SK-N-SH (cell line): Measurements from ENCODE around the gene DNAH6. TPM values are rescaled to one million over a fixed set of nuclear protein-coding genes. Genes with fewer than 3 reads are reported as not detected.

Experiments
- CTCF ChIA-PET: fragments of 300-600, 350-600 bp; formaldehyde crosslinking; extraction: SDS; loops from one replicate; lab custom pipeline; 2021; lab: Yijun Ruan, JAX
- POLR2A ChIA-PET: fragments of 350-600 bp; sonication (Branson Sonifier 250); formaldehyde crosslinking; extraction: SDS; loops from one replicate; lab custom pipeline; 2020; ENCODE audit warnings: antibody characterized with exemption, inconsistent platforms; lab: Yijun Ruan, JAX
- DNase-seq: peaks from one replicate; pipeline ENCODE4 v3.0.0; 2012
- H2AFZ ChIP-seq: fragments of 200-600 bp; sonication (generic); 2 replicates; pipeline ENCODE4 v1.8.1; 2016; ENCODE audit warnings: antibody characterized with exemption, mild to moderate bottlenecking, low read depth
- H3F3A ChIP-seq: fragments of 200-600 bp; sonication (generic); replicated peaks from 2 replicates; pipeline ENCODE3; 2016; ENCODE audit warnings: antibody characterized with exemption, mild to moderate bottlenecking; ENCODE audit not compliant: insufficient read depth
- H3K27ac ChIP-seq, 2 experiments: fragments of 200-500 bp in 1 of 2; fragments of 200-600 bp in 1 of 2; sonication (Bioruptor generic) in 1 of 2; sonication (generic), shearing (Covaris generic) in 1 of 2; 2 replicates each; pipeline versions ENCODE4 v1.5.1 to v1.6.1; 2014 to 2016; ENCODE audit warnings: low read depth in 2 of 2, inconsistent platforms in 1 of 2, low read length in 1 of 2, mild to moderate bottlenecking in 1 of 2, mixed read lengths in 1 of 2
- H3K27me3 ChIP-seq: fragments of 200-600 bp; sonication (generic), shearing (Covaris generic); 2 replicates; pipeline ENCODE4 v1.6.1; 2016; ENCODE audit warnings: mixed run types; ENCODE audit not compliant: insufficient read depth
- H3K36me3 ChIP-seq, 2 experiments: fragments of 200-500 bp in 1 of 2; fragments of 200-600 bp in 1 of 2; sonication (Bioruptor generic) in 1 of 2; sonication (generic) in 1 of 2; replicated peaks in 1 of 2; 2 replicates each; pipeline versions ENCODE3 to v1.5.1; 2014 to 2016; ENCODE audit warnings: low read length in 1 of 2, mild to moderate bottlenecking in 1 of 2; ENCODE audit not compliant: insufficient read depth in 2 of 2, control insufficient read depth in 1 of 2
- H3K4me1 ChIP-seq, 2 experiments: fragments of 200-500 bp in 1 of 2; fragments of 200-600 bp in 1 of 2; sonication (Bioruptor generic) in 1 of 2; sonication (generic), shearing (Covaris generic) in 1 of 2; 2 replicates each; pipeline versions ENCODE4 v1.5.1 to v1.6.1; 2014 to 2016; ENCODE audit warnings: low read depth in 1 of 2, low read length in 1 of 2, mixed run types in 1 of 2; ENCODE audit not compliant: insufficient read depth in 2 of 2, control insufficient read depth in 1 of 2
- H3K4me2 ChIP-seq: fragments of 200-600 bp; sonication (generic), shearing (Covaris generic); 2 replicates; pipeline ENCODE4 v1.6.1; 2017; ENCODE audit warnings: mixed run types
- H3K4me3 ChIP-seq, 2 experiments: fragments of 200-500 bp in 1 of 2; fragments of 200-600 bp in 1 of 2; sonication (Bioruptor generic) in 1 of 2; sonication (generic), shearing (Covaris generic) in 1 of 2; 2 replicates each; pipeline versions ENCODE4 v1.5.1 to v1.8.1; 2014 to 2016; ENCODE audit warnings: low read depth in 2 of 2, inconsistent platforms in 1 of 2, low read length in 1 of 2, mild to moderate bottlenecking in 1 of 2, mixed read lengths in 1 of 2, moderate library complexity in 1 of 2
- H3K79me2 ChIP-seq: fragments of 200-600 bp; sonication (generic); 2 replicates; pipeline ENCODE4 v1.8.1; 2017; ENCODE audit warnings: mild to moderate bottlenecking; ENCODE audit not compliant: insufficient read depth
- H3K9ac ChIP-seq: fragments of 200-600 bp; sonication (generic); 2 replicates; pipeline ENCODE4 v1.6.1; 2017; ENCODE audit warnings: mixed run types
- H3K9me2 ChIP-seq: fragments of 200-600 bp; sonication (generic); 2 replicates; pipeline ENCODE4 v1.6.1; 2017; ENCODE audit warnings: mixed run types
- H3K9me3 ChIP-seq: fragments of 200-600 bp; sonication (generic); 2 replicates; pipeline ENCODE4 v1.6.1; 2017; ENCODE audit warnings: mixed run types, mild to moderate bottlenecking, moderate library complexity
- H4K20me1 ChIP-seq: fragments of 200-600 bp; sonication (generic); 2 replicates; pipeline ENCODE4 v1.6.1; 2017; ENCODE audit warnings: mild to moderate bottlenecking, mixed run types; ENCODE audit not compliant: insufficient read depth
- ELF1 ChIP-seq: IDR thresholded peaks from 2 replicates; pipeline ENCODE4 v1.4.0; 2012
- GABPA ChIP-seq: IDR thresholded peaks from 2 replicates; pipeline ENCODE4 v1.4.0; 2012; ENCODE audit warnings: low read depth, mild to moderate bottlenecking
- RAD21 ChIP-seq: IDR thresholded peaks from 2 replicates; pipeline ENCODE4 v1.6.1; 2012; ENCODE audit warnings: mild to moderate bottlenecking, low read length
- RCOR1 ChIP-seq: fragments of 150-350 bp; IDR thresholded peaks from 2 replicates; pipeline ENCODE4 v1.6.1; 2017; ENCODE audit warnings: antibody characterized with exemption, low read length
- TAF1 ChIP-seq: IDR thresholded peaks from 2 replicates; pipeline ENCODE4 v1.6.1; 2012; ENCODE audit warnings: low read depth, mild to moderate bottlenecking, low read length, moderate library complexity, borderline replicate concordance
- WGBS: methylation state at CpG from one replicate; pipeline ENCODE4 v1.1.6; 2017; ENCODE audit warnings: low lambda C conversion rate; 5-methylcytosine and 5-hydroxymethylcytosine counted together
- polyA plus RNA-seq, 3 experiments: library from polyadenylated mRNA; depleted of rRNA; stranded (reverse); fragments of >200 nt; gene quantifications; 2 replicates each; pipeline ENCODE4 v1.2.3, GENCODE V29; 2012
- TF ChIP-seq, protein P1 (sequence below): IDR thresholded peaks from 2 replicates; pipeline ENCODE4 v1.6.1; 2012; ENCODE audit warnings: mild to moderate bottlenecking, low read depth, low read length, moderate library complexity

Gene DNAH6
- polyA plus RNA-seq, 1 of the 3 experiments (the other 2 are of a cell fraction): 0.03 TPM

DNA sequence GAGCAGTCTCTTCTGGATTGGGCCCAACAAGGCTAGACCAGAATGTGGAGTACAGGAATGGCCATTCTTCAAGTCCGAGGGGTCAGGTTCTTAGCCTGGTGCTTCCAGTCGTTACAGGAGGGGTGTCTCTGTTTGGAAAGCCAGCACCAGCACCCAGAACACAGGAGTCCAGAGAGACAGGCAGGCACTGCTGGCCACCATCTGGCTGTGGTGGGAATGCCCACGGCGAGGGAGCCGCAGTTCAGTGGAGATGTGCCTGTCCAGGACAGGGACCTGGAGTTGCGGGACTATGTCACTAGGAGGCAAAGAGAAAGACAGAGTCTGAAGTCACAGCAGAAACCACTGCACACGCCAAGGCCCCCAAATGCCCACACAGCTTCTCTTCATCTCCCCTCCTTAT lies 305.5 kb downstream of the DNAH6 start (continued):
- TF ChIP-seq GABPA: no peak

DNA sequence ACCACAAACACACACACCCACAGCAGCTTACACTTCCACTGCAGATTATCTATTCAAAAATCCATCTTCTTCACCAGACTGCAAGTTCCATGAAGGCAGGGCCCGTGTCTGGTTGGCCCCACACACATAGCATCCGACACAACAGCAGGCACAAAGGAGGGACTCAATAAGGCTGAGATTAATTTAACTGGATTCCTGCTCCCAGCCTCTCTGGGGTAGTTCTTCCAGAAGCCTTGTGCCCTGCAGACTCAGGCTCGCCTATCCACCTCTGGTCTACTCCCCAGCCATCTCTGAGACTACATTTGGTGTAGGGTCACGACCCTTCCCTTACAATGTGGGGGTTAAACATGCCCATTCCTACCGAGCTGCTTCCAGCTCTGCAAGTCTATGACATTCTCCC lies 306.9 kb downstream of the DNAH6 start:
- no peaks in the 10 kb centered on the region for H3K36me3 ChIP-seq
- no peak for DNase-seq
- H3K4me1 ChIP-seq: no peaks in the 10 kb centered on the region
- H3K27me3 ChIP-seq: peaks cover 25% of the 10 kb centered on the region; the same call in 1 of the 2 replicates
- ChIA-PET POLR2A (no interaction called here), CTCF (interaction anchor here (0.7 kb wide), 1 partner anchor 26 kb away, joined by 4 read pairs; no protein-coding TSS in a partner anchor)
- H2AFZ ChIP-seq: no peak overlapping the region
- H3K9ac ChIP-seq: no peak overlapping the region
- H3K27ac ChIP-seq: no peak overlapping the region
- 0% methylated on average over 5 of the region's 5 CpGs for WGBS
- no peak overlapping the region for H3K4me2 ChIP-seq
- no peaks in the 10 kb centered on the region for H4K20me1 ChIP-seq
- H3K9me2 ChIP-seq: no peaks in the 10 kb centered on the region
- no peaks in the 10 kb centered on the region for H3K79me2 ChIP-seq
- no peak overlapping the region for H3K4me3 ChIP-seq
- no peaks in the 10 kb centered on the region for H3K9me3 ChIP-seq
- H3F3A ChIP-seq: no peaks in the 10 kb centered on the region
- TF ChIP-seq, protein P1, sequence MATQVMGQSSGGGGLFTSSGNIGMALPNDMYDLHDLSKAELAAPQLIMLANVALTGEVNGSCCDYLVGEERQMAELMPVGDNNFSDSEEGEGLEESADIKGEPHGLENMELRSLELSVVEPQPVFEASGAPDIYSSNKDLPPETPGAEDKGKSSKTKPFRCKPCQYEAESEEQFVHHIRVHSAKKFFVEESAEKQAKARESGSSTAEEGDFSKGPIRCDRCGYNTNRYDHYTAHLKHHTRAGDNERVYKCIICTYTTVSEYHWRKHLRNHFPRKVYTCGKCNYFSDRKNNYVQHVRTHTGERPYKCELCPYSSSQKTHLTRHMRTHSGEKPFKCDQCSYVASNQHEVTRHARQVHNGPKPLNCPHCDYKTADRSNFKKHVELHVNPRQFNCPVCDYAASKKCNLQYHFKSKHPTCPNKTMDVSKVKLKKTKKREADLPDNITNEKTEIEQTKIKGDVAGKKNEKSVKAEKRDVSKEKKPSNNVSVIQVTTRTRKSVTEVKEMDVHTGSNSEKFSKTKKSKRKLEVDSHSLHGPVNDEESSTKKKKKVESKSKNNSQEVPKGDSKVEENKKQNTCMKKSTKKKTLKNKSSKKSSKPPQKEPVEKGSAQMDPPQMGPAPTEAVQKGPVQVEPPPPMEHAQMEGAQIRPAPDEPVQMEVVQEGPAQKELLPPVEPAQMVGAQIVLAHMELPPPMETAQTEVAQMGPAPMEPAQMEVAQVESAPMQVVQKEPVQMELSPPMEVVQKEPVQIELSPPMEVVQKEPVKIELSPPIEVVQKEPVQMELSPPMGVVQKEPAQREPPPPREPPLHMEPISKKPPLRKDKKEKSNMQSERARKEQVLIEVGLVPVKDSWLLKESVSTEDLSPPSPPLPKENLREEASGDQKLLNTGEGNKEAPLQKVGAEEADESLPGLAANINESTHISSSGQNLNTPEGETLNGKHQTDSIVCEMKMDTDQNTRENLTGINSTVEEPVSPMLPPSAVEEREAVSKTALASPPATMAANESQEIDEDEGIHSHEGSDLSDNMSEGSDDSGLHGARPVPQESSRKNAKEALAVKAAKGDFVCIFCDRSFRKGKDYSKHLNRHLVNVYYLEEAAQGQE: no peak
- no peak for TF ChIP-seq ELF1

DNA sequence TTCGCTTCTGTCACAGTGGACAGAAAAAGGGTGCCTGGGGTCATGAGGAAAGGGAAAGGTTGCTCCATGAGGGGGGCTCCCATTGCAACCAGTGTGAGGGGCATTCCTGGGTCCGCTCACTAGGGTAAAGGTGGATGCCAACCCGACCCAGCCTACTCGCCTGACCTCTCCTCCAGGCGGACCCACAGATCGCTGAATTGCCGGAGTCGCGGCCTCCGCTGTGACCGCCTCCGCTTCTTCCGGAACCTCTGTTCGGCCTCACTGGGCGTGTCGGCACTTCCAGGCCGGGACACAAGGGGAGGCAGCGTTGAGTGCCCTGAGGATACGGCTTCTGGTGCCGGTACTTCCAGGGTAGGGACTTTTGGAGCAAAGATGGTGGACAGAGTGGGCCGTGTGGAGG lies 307.5 kb downstream of the DNAH6 start:
- ChIA-PET POLR2A (no interaction called here), CTCF (no interaction called here)
- TF ChIP-seq RCOR1 (no peak), RAD21 (no peak)
- Histone ChIP-seq H3F3A (no peaks in the 10 kb centered on the region), H3K9me2 (no peaks in the 10 kb centered on the region), H3K4me1 (no peaks in the 10 kb centered on the region), H3K27ac (no peak overlapping the region), H3K9me3 (no peaks in the 10 kb centered on the region), H3K27me3 (peaks cover 30% of the 10 kb centered on the region; the same call in 1 of the 2 replicates), H3K79me2 (no peaks in the 10 kb centered on the region), H2AFZ (no peak overlapping the region), H3K4me2 (no peak overlapping the region), H3K36me3 (no peaks in the 10 kb centered on the region), H3K4me3 (no peak overlapping the region), H4K20me1 (no peaks in the 10 kb centered on the region), H3K9ac (no peak overlapping the region)
- no peak for DNase-seq
- 57% methylated on average over 19 of the region's 21 CpGs for WGBS

DNA sequence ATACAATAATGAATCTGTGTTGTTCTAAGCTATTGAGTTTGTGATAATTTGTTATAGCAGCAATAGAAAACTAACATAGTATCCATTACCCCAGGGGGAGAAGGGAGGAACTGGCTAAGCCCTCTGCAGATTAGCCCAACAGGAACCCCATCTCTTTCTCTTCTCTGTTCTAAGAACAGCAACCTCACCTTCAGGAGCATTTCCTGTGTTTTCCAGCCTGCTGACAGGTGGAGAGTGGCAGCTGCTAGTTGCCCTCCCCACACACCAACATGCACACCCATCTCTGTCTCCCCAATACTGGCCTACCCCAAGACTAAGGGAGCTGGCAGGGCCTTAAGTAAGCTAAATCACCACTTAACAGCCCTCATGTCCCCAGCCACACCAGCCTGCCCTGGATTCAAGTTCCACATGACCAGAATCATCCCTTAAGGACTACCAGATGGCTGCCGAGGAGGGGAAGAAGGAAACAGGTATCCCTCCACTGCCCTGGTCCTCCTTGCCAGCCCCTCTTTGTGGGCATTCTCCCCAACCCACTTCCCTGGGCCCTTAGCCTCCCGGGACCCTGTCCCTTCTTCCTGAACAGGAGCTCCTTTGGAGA lies 311.8 kb downstream of the DNAH6 start:
- Histone ChIP-seq H3K27me3 (peaks cover 26% of the 10 kb centered on the region; the same call in 1 of the 2 replicates), H3K4me1 (no peaks in the 10 kb centered on the region), H3K79me2 (no peaks in the 10 kb centered on the region), H3K9ac (no peak overlapping the region), H3K4me3 (no peak overlapping the region), H3F3A (no peaks in the 10 kb centered on the region), H3K9me2 (no peaks in the 10 kb centered on the region), H3K9me3 (no peaks in the 10 kb centered on the region), H2AFZ (no peak overlapping the region), H3K36me3 (no peaks in the 10 kb centered on the region), H4K20me1 (no peaks in the 10 kb centered on the region), H3K27ac (no peak overlapping the region), H3K4me2 (no peak overlapping the region)
- DNase-seq: no peak
- WGBS: 38% methylated on average over 1 of the region's 2 CpGs
- TF ChIP-seq RCOR1: no peak
- TF ChIP-seq TAF1: no peak
- ChIA-PET CTCF (interaction anchor here (0.7 to 1.0 kb wide), 2 partner anchors 46 to 472 kb away, joined by 3 read pairs; no protein-coding TSS in a partner anchor), POLR2A (no interaction called here)
